HG03280 (cell line): ENCODE measurements around the gene NKTR.

Experiments
- ATAC-seq: cut with Tn5 transposase; IDR thresholded peaks from one replicate; pipeline ENCODE4 v1.9.1; 2021; ENCODE audit warnings: mild to moderate bottlenecking, moderate library complexity; ENCODE audit not compliant: unreplicated experiment

NKTR gene

GRCh38 chr3:42691816-42692666 is 91.6 kb downstream of the NKTR start:
- no peak for ATAC-seq

GRCh38 chr3:42692667-42693529 is 92.4 kb downstream of the NKTR start:
- ATAC-seq, result no peak

GRCh38 chr3:42693530-42693930 is 93.0 kb downstream of the NKTR start:
- ATAC-seq, result no peak

GRCh38 chr3:42694366-42694765 is 93.9 kb downstream of the NKTR start:
- ATAC-seq, result no peak

- ATAC-seq, result no peak
Observed at GRCh38 chr3:42696356-42697288, 96.1 kb downstream of the NKTR start.

GRCh38 chr3:42697289-42698051 is 97.0 kb downstream of the NKTR start:
- no peak for ATAC-seq
